GOT3 (cell line): ENCODE results near the gene MRGPRE.

Experiments used
- DNase-seq: peaks from one replicate; lab custom pipeline; 2025; ENCODE audit warnings: mixed read lengths; lab: John Stamatoyannopoulos, UW

The MRGPRE gene

DNA sequence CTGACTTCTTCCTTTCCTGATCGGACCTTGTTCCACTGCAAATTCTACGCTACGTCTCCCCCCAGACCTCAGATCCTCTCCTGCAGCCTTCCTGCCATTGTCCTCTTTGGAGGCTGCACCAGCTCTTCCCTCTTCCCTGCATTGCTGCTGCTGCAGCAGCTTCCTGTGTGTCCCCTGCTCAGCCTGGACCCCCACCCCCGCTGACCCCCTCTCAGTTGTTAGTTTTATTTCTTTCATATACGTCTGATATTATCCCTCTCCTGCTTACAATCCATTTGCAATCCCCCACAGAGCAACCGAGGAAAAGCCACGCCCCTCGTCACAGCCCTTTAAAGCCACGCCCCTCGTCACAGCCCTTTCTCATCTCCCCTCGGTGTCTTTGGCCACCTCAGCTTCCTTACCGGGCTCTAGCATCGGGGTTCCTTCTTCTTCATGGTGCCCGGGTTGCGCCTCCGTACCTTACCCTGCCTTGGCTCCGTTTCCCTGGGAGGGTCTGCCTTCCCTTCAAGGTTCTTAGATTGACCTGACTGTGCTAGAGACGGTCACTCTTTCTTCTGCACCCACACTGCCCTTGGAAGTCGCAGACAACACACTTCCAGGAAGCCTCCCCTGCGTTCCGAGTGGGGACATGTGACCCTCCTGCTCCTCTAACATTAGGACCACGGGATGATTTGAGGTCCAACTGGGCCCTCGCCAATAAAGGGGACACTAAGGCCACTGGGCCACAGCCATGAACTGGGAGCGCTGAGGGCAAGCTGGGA lies 18.4 kb downstream of the MRGPRE start:
- DNase-seq = no peak

DNA sequence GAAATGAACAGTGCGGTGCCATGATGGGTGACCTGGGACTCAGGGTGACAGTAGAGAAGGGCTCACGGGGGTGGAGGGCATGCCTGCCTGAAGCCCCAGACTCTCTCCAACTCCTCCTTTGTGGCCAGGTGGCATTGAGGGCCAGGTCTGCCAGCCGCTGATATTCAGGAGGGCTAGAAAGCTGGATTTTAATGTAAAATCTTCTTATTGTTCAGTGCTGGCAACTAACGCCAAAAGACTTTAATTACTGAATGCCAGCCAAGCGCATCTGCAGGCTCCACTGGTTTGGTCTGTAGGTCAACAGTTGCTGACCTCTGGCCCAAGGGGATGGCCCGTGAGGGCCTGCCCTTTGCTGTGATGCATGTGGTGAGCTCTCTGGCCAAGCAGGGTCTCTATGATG lies 23.9 kb downstream of the MRGPRE start:
- no peak for DNase-seq

DNA sequence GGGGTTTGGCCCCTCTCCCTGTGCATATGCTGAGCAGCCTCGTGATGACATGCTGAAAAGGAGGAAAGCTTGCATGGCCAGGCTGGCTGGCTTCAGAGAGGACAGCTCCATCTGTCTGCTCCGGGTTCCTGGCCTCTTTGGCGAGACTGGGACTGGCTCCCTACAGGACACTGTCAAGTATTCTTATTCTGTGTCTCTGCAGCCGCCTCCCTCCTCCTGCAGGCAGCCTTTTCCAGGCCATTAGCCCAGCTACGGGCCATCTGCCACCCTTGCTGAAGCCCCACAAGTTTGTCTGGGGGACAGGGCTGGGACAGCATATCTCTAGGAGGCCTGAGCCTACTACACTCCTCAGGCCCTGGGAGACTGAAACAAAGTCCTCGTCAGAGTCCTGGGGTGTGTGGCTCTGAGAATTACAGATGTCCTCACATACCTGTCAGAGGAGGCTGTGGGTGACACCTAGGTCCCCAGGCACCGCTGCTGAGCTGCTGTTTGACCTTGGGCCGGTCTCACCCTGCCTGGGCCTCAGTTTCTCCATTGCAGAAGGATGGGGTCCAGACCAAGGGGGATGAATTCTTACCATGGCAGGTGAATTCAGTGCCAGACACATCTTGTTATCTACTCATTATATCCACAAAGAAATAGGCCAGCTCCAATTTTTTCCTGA lies 24.6 kb downstream of the MRGPRE start:
- no peak for DNase-seq

DNA sequence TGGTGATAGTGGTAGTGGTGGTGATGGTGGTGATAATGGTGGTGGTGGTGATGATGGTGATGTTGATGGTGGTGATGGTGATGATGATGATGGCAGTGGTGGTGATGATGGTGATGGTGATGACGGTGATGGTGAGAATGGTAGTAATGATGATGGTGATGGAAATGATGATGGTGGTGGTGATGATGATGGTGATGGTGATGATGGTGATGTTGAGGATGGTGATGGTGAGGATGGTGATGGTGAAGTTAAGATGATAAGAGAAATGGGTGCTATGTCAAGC lies 25.4 kb downstream of the MRGPRE start:
- no peak for DNase-seq

DNA sequence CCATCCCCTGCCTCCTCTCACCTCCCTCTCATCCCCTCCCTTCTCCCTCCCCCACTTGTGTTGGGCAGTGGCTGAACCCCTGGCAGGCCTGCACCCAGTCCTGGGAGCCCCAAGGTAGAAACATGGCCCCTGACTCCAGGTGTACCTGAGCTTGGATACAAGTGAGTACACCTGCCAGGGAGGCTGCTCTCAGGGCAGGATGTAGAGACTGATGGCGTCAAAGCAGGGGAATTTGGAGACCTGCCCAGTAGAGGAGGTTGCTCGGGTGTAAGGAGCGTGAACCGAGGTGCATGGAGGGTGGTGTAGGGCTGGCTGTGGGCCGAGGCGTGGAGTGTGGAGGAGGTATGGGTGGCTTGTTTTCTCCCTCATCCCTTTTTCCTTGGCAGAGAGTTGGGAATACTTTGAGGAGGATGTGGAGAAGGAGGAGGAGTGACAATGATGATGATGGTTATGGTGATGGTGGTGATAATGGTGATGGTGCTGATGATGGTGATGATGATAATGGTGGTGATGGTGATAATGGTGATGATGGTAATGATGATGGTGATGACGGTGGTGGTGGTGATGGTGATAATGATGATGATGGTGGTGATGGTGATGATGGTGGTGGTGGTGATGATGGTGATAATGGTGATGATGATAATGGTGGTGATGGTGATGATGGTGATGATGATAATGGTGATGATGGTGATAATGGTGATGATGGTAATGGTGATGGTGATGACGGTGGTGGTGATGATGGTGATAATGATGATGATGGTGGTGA lies 25.9 kb downstream of the MRGPRE start:
- no peak for DNase-seq

DNA sequence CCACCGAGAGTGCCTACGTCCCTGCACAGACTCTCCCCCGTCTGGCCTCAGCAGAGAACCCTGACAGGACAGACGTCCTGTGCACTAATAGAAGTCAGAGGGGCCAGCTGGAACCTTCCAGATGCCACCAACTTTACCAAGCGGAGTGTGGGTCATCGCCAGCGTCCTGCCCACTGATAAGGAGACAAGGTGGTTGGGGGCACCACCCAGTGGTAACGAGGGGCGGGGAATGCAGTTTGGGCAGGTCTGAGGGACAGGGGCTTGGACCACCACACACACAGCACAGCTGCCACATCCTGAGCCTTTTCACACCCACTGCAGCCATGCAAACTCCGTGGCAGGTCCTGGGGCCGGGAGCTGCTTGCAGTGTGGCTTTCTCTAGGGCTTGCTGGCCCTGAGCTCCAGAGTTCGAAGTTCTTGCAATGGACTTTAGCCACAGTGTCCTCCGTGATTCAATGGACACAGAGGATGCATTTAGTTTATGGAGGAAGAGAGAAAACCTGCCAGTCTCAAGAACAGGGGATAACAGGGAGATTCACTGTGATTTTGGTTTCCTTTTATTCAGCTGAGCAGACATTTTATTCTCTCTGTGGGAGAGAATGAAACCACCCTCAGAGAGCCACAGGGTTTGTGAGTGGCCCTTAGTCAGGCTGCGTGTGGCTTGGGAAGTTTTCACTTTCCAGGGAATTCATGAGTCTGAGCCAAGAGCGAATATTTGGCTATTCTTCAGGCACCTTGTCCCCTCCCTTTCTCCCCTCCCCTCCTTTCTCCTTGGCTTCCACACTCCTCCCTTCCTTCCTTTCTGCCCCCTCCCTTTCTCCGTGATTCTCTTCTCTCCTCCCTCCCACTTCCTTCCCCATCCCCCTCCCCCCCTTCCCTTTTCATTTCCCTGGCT lies 26.7 kb downstream of the MRGPRE start:
- no peak for DNase-seq

DNA sequence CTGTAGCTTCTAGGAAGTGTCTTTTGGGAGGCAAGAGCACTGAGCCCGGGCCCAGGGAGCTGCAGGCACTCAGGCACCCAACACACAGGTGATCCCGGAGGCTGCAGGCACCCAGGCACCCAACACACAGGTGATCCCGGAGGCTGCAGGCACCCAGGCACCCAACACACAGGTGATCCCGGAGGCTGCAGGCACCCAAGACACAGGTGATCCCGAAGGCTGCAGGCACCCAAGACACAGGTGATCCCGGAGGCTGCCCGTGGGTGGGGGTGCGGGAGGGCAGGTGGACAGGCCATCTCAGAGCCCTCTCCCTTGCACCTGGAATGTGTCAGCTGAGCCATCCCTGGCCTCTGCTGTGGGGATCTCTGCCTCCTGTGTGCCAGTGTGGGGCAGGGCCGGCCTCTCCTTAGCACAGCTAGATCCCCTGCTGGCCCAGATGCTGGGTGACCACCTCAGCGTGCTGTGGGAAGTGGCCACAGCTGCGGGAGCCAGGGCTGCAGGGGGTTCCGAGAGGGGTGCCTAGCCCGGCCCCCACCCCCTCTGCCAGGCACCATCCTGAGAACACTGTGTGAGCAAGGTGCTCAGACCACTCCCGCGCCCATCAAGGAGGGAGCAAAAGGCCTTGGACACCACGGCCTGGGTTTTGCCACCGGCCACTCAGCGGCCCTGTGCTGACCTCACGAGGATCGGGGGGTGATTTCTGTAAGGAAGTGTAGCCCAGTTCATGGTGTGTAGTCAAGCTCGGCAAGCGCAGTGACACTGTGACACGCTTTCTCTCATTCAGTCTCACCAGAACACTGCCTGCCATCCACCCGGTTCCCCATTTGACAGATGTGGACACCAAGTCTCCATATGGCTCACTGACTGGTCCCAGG lies 27.8 kb downstream of the MRGPRE start:
- no peak for DNase-seq

DNA sequence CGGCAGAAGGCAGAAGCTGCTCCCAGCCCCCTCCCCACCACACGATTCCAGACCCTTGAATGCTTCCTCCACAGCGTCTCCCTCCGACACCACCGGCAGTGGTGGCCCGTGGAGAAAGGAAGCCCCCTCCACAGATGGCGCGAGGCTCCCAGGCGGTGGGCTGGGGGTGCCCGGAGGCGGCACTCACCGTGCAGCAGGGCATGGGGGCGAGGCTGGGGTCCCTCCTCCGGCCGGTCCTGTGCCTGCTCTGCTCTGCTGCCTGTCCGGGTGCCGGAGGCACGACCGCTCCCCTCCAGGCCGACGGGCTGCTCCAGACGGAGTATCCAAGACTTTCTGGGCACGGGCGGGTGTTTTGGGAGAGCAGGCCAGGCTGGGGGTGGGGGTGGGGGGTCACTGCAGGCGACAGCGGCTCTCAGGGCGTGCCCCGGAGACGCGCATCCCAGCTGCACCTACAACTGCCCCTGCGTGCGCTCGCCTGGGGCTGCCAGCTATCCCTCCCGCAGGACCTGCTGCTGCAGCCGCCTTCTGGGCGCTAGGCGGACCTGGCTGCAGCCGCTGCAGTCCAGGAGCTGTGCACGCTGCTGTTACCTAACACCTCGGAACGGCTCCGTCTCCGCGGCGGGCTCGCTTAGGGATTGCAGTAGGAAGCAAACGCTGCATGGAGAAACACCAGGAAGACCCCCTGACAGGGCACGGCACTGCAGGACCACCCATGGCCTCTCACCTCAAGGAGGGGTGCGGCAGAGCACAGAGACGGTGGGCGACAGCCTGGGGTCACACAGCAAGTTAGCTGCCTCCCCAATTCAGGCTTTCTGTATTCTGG lies 28.8 kb downstream of the MRGPRE start:
- no peak for DNase-seq

DNA sequence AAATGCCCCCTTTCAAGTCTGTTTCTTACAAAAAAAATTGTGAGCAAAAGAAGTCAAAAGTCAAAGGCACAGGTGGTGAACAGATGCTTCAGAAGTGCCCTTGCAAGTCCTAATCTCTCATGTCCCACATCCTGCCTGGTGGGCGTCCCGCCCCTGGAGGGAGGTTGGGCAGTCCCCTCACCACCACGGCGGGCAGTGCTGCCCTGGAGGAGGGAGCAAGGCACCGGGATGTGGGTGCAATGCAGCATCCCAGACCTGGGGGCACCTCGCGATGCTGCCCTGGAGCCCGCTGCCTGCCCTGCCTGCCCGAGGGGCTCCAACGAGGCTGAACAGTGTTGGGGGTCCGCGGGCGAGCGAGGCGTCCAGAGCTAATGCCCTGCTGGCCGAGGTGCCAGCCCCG lies 29.5 kb downstream of the MRGPRE start:
- no peak for DNase-seq

DNA sequence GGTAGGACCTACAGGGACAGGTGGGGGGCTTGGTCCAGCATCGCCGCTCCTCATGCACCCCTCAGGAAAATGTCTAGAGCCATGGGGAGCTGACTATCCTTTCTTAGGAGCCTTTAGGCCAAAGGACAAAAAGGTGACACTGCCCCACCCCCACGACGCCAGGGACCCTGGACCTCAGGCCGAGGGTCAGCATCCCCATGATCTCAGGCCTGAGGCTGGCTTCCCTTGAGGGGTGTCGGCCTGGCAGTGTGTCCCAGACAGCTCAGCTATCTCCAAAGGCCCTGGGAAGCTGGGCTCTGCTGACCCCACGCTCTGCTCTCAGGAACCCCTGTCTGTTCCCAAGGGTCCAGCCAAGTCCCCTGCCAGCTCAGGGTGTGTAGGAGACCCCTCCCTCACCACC lies 29.9 kb downstream of the MRGPRE start:
- DNase-seq = no peak

DNA sequence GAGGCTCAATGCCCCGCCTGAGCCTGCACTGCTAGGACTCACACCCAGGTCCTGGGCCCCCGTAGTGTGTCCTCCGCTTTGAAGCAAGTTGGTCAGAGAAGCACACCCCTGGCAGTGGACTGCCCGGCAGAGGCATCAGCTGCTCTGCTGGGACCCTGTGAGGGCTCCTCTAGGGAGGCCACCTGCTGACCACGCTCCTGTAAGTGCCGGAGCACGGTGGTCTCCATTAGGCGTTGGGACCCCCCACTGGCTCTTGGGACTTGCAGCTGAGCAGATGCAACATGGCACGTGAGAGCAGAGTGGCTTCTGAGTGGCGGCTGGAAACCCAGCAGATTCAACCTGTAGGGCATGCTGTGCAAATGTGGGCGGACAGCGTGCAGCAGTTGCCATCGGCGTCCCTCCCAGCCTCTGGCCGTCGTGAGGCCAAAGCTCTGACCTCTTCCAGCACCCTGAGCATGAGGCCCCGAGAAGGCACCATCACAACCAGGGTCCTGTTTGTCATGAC lies 30.5 kb downstream of the MRGPRE start:
- DNase-seq = no peak

DNA sequence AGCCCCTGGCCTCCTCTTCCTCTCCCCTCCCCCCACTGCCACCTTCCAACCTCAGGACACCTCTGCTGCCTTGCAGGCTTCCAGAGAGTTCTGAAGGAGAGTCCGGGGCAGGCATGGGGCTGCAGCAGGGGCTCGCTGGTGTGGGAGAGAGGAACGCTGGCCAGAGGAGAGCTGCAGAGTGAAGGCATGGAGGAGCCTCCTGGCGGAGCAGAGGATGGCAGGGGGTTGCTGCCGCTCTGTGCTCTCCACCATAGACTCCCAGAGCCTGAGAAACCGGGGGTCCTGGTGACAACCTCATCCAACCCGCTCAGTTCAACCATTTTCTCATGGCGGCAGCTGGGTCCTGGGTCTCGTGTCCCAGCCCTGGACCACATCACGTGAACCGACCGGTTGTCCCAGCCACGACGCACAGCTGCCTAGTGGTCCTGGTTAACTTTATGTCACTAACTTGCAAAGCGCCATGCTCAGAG lies 31.1 kb downstream of the MRGPRE start:
- no peak for DNase-seq

DNA sequence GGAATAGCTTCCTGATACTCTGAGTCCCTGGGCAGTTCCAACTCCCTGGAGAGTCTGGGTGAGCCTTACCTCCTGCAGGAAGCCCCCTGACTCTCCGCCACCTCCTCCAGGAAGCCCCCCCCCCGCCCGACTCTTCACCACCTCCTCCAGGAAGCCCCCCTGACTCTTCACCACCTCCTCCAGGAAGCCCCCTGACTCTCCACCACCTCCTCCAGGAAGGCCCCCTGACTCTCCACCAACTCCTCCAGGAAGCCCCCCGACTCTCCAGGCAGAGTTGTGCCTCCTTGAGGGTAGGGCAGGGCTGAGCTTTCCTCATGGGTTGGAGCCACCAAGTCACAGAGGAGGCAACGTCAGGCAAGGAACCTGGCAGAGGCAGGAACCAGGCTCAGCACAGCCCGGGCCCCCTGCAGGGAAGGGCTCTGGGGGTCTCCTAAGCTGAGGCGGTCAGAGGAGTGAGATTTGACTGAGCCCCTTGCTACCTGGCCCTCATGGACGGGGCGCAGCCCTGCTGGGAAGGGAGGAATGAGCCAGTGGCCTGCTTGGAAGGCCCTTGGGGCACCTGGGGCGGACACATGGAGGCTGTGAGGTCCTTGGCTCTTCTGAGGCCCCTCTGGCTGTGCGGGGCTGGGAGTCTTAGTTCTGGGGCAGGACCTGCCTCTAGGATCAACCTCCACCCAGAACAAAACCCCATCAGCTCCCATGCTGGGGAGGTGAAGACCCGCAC lies 31.7 kb downstream of the MRGPRE start:
- no peak for DNase-seq

DNA sequence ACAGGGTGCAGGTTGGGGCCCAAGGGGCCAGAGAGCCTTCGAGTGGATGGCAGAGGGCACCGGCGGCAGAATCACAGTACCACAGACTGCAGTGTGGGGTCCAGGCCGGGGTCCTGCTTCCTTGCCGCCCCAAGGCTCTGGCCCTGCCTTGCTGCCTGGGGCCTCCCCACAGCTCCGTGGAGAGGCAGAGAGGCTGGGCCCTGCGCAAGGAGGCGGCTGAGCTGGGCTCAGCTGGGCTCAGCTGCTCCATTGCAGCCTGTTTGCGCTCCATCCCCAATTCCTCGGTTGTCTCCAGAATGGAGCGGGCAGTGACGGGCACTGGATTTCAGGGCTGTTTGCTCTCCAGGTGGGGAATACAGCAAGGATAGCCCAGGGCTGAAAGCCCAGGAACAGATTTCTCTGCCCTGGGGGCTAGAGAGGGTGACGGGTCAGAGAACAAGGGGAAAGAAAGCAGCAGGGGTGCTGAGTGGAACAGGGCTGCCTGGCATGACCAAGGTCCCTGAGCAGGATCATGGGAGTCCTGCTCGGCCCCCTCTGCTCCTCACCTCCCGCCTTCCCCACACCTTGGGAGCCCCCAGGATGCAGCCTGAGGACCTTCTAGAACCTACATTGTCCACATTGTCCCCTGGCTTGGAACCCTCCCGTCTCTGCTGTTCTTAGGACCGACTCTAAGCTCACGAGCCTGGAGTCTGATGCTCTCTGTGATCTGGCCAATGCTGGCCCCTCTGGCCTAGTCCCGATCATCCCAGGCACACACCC lies 32.5 kb downstream of the MRGPRE start:
- DNase-seq = no peak

DNA sequence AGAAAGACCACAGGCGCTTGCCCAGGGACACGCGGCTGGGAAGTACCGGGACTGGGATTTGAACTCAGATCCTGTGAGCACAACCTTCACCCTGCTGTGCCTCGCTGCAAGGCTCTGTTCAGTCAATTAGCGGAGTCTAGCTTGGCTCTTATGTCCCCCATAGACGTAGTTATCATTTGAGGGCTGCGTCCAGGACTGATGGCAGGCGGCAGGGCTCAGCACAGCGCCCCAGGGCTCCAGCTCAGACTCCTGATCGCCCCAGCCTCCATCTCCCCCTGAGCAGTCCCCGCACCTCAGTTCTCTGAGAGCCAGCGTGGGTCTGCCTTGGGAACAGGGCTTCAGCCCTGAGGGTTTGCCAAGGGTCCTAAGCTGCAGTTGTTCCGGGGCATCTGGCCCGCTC lies 33.4 kb downstream of the MRGPRE start:
- no peak for DNase-seq

DNA sequence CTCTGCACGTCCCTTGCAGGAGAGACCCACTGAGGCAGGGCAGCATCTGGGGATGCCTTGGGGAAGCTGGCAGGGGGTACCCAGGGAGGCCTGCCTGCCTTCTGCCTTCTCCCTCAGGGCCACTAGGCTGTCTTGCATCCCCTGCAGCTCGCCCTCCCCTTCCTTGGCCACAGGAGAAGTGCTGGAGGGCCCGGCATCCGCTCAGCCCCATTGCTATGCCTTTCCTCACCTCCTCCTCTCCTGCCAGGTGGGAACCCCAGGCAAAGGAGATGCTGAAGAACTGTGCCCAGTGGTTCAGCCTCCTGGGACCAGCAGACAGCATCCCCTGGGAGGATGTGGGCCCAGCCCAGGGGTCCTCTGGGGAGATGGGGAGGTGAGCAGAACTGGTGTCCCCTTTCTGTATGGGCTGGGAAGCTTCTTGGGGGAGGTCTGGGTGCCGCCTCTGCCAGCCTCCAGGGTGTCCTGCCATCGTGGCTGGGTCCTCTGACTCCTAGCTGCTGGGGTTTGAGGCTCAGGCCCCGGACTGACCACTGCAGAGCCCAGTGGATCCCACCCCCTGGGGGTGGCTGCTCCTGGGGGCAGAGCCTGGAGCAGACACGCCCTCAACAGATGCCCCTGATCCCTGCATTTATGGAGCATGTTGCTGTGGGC lies 34.2 kb downstream of the MRGPRE start:
- DNase-seq = no peak

DNA sequence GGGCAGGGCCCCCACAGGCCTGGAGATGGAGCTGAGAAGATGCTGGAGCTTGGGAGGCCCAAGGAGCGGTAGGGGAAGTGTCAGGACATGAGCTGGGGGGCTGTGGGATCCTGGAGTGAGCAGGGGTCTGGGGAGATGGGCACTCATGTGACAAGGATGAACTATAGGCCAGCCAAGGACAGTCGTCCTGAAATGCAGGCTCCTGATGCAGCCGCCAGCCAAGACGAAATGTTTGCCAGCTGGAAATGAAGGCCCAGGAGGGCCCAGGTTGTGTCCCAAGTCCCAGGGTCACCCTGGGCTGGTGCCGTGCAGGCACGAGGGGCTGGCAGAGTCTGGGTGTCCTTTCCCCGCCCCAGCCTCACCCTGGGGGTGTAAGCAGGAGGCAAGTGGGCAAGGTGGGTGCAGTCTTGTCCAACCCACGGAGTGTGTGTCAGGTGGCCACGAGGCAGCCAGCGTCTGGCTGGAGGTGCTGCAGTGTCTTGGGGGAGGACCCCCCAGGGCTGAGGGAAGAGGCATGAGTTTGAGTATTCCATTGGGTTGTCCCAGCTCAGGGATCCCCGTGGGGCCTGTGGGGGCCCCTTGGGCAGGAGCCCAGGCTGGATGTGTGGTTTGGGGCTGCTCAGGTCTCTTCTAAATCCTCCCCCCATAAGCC lies 35.0 kb downstream of the MRGPRE start:
- DNase-seq = no peak
